CD4-positive, alpha-beta T cell treated with Interleukin-4 for 1 hour (primary cell): Measurements from ENCODE around the gene AFF2.

Source experiments
- DNase-seq, 2 donors: peaks; one replicate each; pipeline ENCODE4 v3.0.0-alpha.2; 2020 to 2022

AFF2 gene

DNA sequence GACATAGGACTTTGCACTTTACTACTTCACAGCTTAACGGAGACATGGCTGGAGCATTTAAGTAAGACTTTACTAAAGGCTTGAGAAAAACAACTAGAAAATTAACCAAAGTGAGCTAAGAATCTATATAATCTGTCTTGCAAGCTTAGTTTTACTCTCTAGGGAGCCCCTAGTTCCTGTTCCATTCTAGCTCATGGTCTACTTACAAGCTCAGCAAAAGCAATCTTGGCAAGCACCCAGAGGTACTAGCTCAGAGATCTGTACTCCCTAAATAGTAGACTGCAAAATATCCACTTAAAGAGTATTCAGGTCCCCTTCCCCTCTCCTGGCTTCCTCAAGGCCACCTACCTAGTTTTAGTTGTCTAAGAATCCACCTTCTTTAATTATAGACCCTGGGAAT lies 535.7 kb downstream of the AFF2 start:
- DNase-seq: no peak

DNA sequence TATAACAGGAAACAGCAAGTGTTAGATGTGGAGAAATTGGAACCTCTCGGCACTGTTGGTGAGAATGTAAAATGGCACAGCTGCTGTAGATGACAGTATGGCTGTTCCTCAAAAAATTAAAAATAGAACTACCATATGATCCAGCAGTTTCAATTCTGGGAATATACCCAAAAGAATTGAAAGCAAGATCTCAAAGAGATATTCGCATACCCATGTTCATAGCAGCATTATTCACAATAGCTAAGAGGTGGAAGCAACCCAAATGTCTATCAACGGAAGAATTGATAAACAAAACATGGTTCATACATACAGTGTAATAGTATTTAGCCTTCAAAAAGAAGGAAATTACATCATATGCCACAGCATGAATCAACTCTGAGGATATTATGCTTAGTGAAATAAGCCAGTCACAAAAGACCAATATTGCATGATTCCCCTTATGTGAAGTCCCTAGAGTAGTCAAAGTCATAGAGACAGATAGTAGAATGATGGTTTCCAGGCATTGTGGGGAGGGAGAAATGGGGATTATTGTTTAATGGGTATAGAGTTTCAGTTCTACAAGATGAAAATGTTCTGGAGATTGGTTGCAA lies 537.0 kb downstream of the AFF2 start:
- no peak for DNase-seq

DNA sequence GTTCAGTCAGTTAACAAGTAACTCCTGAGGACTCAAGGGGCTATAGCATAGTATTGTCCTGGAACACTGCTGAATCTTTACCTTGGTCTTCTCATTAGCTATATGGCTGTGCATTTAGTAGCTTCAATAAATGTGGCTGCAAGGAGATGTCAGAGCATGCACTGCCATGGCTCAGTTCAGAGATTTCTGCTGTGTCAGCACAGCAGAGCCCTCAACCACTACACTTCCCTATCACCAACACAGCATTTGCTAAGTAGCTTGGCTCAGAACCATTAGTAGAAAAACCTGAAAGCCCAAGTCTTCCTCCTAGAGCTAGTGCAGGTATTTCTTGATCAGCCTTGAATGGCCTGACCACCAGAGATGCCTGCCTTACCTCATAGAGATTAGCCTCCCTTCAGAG lies 538.6 kb downstream of the AFF2 start:
- no peak for DNase-seq

DNA sequence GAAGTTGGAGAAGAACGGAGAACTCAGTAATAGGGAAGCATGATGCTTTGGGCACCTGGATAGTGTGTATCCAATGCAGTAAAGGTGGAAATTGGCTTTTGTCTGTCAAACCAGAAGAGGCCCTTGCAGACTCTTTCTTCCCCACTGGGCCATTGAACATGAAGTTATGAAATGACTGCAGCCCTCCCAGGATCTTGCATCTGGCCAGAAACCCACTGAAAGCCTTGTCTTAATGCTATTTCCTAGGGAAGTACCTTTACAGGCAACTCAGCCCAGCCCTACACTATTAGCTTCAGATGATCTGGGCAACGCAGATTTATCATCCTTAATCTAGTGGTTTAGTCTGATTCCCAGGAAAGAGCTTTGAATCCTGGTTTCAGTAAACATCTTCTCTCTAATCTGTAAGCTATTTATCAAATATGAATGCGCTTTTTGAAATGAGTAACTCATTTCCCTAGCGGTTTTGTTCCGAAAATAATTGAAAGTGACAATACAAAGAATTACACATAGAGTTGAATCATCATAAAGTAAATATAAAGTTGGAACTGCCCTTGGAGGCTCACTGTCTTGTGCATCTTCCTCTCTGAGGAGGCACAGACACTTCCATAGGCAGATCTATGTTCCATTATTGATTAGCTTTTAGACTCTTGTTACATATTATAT lies 540.6 kb downstream of the AFF2 start:
- DNase-seq: no peak

DNA sequence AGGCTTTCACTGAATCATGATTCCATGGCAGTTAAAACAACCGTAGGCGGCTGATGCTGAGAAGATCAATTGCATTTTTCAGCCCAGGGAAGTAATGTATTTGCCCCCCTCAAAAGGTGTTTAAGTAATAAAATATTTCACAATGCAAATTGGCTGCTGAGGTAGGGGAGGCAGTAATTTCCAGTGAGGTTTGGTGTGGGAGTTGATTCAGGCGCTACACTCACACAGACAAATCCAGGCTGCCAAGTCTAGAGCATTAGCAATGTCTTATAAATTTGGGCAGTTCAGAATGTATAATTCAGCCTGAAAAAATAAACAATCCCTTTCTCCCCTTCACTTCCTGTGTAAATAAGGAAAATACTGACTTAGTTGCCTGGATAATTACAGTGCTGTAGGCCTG lies 543.0 kb downstream of the AFF2 start:
- no peak for DNase-seq

DNA sequence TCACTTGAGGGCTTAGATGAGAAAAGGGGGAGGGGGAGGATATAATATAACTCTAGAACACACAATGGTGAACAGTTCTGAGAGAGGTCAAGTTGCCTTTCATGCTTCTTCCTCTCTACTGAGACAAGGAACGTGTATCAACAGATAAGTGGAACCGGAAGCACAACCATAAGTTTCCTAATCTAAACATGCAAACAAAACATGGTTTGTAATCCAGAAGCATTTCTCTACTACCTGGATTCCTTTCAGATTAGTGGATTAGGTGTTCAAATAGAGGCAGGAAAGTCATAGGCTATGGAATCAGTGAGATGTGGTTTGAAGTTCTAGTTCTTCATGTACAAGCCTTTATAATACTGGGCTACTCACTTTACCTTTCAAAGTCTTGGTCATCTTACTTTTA lies 544.1 kb downstream of the AFF2 start:
- no peak for DNase-seq

DNA sequence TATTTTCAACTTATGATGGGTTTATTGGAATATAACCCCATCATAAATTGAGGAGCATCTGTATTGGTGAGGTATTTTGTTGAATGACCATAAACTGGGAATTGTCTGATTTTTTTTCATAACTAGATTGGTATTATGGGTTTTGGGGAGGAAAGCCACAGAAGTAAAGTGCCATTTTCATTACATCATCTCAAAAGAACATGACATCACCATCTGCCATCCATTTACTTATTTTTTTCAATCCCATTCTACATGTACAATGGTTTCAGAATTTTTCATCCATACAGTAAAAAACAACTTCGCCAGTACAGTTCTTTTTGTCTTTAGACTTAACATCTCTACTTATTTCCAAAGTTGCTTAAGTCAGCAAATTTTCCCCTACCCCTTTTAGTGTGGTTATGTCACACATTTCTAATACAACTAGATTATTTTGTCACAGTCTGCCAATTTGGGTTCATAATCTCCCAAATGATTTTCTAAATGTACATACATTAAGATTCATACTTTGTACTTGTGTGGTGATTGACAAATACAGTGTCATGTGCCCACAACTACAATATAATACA lies 545.3 kb downstream of the AFF2 start:
- no peak for DNase-seq
